Activated CD4-positive, alpha-beta memory T cell treated with anti-CD3 and anti-CD28 coated beads, Interleukin-2, amount 10 ng/mL, durations not matched to agents 7 days and 5 days (primary cell): Measurements from ENCODE around the gene TARBP1. TPM values are rescaled to one million over a fixed set of nuclear protein-coding genes. Genes with fewer than 3 reads are reported as not detected.
"Not testable (repeated sequence)": the region's sequence is repeated elsewhere in the genome, so short reads cannot be mapped to it uniquely, and the experiment has no call there.

ENCODE experiments used
- CTCF ChIA-PET: fragments of 350-600 bp; sonication (Branson Sonifier 250); formaldehyde crosslinking; loops from one replicate; lab custom pipeline; 2021; ENCODE audit warnings: antibody characterized with exemption, inconsistent platforms; lab: Charles Lee
- POLR2A ChIA-PET: fragments of 350-600 bp; sonication (Branson Sonifier 250); formaldehyde crosslinking; loops from one replicate; lab custom pipeline; 2021; ENCODE audit warnings: antibody characterized with exemption; lab: Charles Lee
- DNase-seq: peaks from one replicate; pipeline ENCODE4 v3.0.0-alpha.2; 2020
- H3K27ac Mint-ChIP-seq: one replicate; pipeline ENCODE4 v1.8.0; 2021; ENCODE audit warnings: mild to moderate bottlenecking, mixed read lengths
- H3K27me3 Mint-ChIP-seq: one replicate; pipeline ENCODE4 v1.8.0; 2021; ENCODE audit warnings: mixed read lengths
- H3K36me3 Mint-ChIP-seq: one replicate; pipeline ENCODE4 v1.8.0; 2021; ENCODE audit warnings: low read depth, mixed read lengths
- H3K4me1 Mint-ChIP-seq: one replicate; pipeline ENCODE4 v1.8.0; 2021; ENCODE audit warnings: mixed read lengths
- H3K4me3 Mint-ChIP-seq: one replicate; pipeline ENCODE4 v1.8.0; 2021; ENCODE audit warnings: mild to moderate bottlenecking, mixed read lengths
- H3K9me3 Mint-ChIP-seq: one replicate; pipeline ENCODE4 v1.8.0; 2021; ENCODE audit warnings: mixed read lengths
- total RNA-seq, 2 experiments: library from RNA; stranded (reverse); gene quantifications; one replicate each; pipeline ENCODE4 v1.2.3, GENCODE V29; 2021

The TARBP1 gene
- total RNA-seq, 2 experiments from 2014 or later: 24.8 to 25.0 TPM

DNA sequence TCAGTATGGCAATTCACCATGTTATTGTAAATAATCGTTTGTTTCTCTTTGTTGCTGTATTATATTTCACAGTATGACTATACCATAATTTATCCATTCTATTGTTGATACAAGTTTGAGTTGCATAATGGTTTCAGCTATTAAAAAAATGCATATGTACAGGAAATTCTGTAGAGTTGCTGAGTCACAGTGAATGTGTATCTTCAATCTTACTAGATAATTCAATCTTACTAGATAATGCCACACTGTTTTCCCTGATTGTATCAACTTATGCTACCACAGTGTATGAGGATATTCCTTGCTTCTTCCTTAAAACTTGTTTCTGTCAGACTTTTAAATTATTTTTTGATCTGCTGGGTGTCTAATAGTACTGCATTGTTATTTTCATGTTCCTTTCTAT is 109.2 kb downstream of the TARBP1 start:
- Mint-ChIP-seq H3K9me3 (no peaks in the 10 kb centered on the region), H3K27ac (no peak overlapping the region), H3K4me1 (peaks cover 43% of the 10 kb centered on the region), H3K36me3 (peaks cover 5% of the 10 kb centered on the region), H3K4me3 (no peak overlapping the region), H3K27me3 (no peaks in the 10 kb centered on the region)
- ChIA-PET CTCF (interaction anchor here (1.1 to 1.4 kb wide), 2 partner anchors 22 to 39 kb away, joined by 3 read pairs; no protein-coding TSS in a partner anchor), POLR2A (interaction anchor here (1.2 kb wide), 1 partner anchor 12 kb away, joined by 4 read pairs; no protein-coding TSS in a partner anchor)
- no peak for DNase-seq

DNA sequence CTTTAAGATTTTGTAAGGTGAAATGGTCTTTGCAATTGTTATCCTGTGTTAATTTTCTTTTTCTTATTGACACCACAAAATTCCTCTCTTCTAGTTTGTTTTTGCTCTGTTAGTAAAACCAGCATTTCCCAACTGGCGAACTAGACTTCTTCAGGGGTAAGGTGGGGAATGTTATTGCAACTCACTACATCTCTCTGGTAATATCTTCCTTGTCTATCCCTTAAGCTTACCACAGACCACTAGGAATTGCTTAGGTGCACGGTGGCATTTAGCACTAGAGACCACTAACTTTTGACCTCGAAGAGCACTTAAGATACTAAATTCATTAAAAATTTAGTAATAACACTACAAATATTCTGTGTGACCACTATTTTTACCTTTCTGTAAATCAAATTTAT is 109.9 kb downstream of the TARBP1 start:
- CTCF ChIA-PET: interaction anchor here (1.4 kb wide), 1 partner anchor 39 kb away, joined by 3 read pairs; no protein-coding TSS in a partner anchor
- H3K36me3 Mint-ChIP-seq: no peaks in the 10 kb centered on the region
- H3K27me3 Mint-ChIP-seq: no peaks in the 10 kb centered on the region
- no peaks in the 10 kb centered on the region for H3K9me3 Mint-ChIP-seq
- peaks cover 35% of the 10 kb centered on the region for H3K4me1 Mint-ChIP-seq
- DNase-seq: no peak
- H3K27ac Mint-ChIP-seq: no peak overlapping the region
- peak overlapping the region; percentile 32 for H3K4me3 Mint-ChIP-seq
- POLR2A ChIA-PET: interaction anchor here (1.2 kb wide), 1 partner anchor 12 kb away, joined by 4 read pairs; no protein-coding TSS in a partner anchor

DNA sequence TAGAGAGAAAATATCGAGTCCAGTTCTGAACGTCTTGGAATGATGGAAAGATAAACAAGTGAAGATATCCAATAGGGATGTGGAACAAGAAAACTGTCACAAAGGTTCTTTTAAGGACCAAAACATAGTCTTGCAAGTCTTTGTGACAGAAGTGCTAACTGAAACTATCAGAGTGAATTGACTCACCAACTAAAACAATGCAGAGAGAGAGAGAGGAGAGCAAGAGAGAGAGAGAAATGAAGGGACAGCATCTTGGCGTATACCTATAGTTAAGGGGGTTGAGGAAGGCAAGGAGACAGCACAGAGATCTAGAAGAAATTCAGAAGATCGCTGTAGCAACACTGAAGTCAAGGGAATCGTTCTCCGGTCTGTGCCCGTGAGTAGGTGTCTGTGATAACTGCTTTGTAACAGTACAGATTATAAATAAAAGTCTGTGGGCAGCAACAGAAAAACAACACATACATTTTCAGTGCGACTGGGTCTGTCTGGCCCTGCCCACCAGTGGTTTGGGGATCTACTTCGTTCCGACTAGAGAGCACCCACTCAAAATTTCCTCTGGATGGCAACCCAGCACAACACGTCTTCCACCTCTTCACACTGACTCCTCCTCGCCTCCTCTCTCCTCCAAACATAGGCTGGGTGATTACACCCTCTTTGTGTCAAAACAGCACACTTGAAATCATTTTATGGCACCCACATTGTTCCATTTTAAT is 110.5 kb downstream of the TARBP1 start:
- DNase-seq: peak; percentile 44
- POLR2A ChIA-PET: no interaction called here
- Mint-ChIP-seq H3K27ac (peak overlapping the region; percentile 38), H3K36me3 (no peaks in the 10 kb centered on the region), H3K27me3 (no peaks in the 10 kb centered on the region), H3K9me3 (no peaks in the 10 kb centered on the region), H3K4me1 (peaks cover 34% of the 10 kb centered on the region), H3K4me3 (peak overlapping the region; percentile 32)
- CTCF ChIA-PET: interaction anchor here (1.4 kb wide), 1 partner anchor 11 kb away, joined by 3 read pairs; no protein-coding TSS in a partner anchor

DNA sequence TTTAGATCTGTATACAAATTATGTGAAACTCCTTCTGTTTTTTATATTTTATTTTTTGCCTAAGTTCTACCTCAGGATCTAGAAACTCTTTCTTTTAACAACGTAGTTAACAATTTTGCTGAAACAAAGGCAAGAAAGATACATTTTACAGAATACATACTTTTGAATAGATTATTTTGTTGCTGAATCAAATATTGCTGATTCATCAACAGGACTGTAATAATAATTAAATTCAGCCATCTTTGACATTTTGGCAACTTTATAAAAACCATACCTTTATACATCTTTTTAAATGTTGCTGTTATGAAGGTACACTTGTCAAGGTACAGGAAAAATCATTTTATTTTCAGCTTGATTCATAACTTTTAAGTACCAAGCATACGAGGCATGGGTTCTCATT is 116.4 kb downstream of the TARBP1 start:
- ChIA-PET CTCF (no interaction called here), POLR2A (interaction anchor here (3.1 kb wide), 1 partner anchor 11 kb away, joined by 10 read pairs; the partner anchor contains the start of gene COA6)
- DNase-seq: no peak
- Mint-ChIP-seq H3K27me3 (peaks cover 4% of the 10 kb centered on the region), H3K4me1 (peaks cover 14% of the 10 kb centered on the region), H3K27ac (no peak overlapping the region), H3K36me3 (peaks cover 3% of the 10 kb centered on the region), H3K9me3 (no peaks in the 10 kb centered on the region), H3K4me3 (no peak overlapping the region)

GRCh38 chr1:234361102-234361603 is 117.8 kb downstream of the TARBP1 start:
- Mint-ChIP-seq H3K36me3 (peaks cover 3% of the 10 kb centered on the region), H3K27ac (no peak overlapping the region), H3K27me3 (peaks cover 4% of the 10 kb centered on the region), H3K9me3 (no peaks in the 10 kb centered on the region), H3K4me3 (no peak overlapping the region), H3K4me1 (peaks cover 15% of the 10 kb centered on the region)
- CTCF ChIA-PET: no interaction called here
- no peak for DNase-seq
- POLR2A ChIA-PET: interaction anchor here (1.2 kb wide), 1 partner anchor 12 kb away, joined by 3 read pairs; the partner anchor contains the start of gene COA6

DNA sequence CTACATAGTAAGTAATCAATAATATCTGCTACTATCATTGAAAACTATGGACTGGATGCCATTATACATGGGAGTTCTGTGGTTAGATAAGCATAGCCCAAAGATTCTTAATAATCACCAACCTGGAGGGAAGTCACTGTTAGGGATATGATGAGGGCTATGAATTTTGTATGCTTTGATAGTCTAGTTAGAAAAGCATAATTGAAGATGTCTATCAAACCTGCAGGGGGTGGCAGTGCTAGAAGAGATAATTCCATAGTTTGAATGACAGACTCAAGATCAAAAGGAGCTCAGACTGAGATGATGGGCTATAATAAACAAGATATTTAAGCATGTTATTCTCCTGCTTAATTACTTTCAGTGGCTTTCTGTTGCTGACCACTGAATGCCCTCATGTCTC is 121.1 kb downstream of the TARBP1 start:
- Mint-ChIP-seq H3K27me3 (peaks cover 9% of the 10 kb centered on the region), H3K4me1 (peaks cover 19% of the 10 kb centered on the region), H3K9me3 (no peaks in the 10 kb centered on the region), H3K36me3 (peaks cover 3% of the 10 kb centered on the region), H3K27ac (no peak overlapping the region), H3K4me3 (peak overlapping the region; percentile 81)
- ChIA-PET POLR2A (interaction anchor here (0.8 to 3.6 kb wide), 5 partner anchors 12 to 120 kb away, joined by 3 to 34 read pairs (median 4); partner anchors contain the start of gene COA6), CTCF (interaction anchor here (1.2 to 2.7 kb wide), 3 partner anchors 10 to 31 kb away, joined by 3 to 11 read pairs (median 4); partner anchors contain the start of gene COA6)
- no peak for DNase-seq

DNA sequence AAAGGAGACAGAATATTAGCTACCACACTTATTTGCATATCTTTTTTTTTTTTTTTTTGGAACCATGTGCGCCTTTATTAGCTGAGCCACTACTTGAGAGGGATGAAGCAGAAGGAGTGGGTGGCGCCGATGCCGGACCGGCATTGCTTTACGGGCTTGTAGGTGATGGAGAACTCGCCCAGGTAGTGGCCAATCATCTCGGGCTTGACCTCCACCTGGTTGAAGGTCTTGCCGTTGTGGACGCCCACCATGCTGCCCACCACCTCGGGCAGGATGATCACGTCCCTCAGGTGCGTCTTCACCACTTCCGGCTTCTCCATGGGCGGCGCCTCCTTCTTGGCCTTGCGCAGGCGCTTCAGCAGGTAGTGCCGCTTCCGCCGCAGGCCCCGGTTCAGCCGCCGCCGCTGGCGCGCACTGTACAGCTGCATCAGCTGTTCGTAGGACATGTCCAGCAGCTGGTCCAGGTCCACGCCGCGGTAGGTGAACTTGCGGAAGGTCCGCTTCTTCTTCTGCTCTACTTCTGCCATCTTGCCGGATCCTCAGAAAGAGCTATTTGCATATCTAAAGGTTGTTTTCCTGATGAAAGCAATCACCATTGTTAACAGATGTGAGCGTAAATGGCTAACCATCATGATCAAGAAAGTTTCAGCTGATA is 122.2 kb downstream of the TARBP1 start:
- ChIA-PET POLR2A (interaction anchor here (0.8 to 3.6 kb wide), 4 partner anchors 13 to 121 kb away, joined by 3 to 34 read pairs (median 4); partner anchors contain the start of gene COA6), CTCF (interaction anchor here (1.4 to 2.7 kb wide), 3 partner anchors 17 to 30 kb away, joined by 3 to 11 read pairs (median 4); partner anchors contain the start of gene COA6)
- peaks cover 13% of the 10 kb centered on the region for H3K27me3 Mint-ChIP-seq
- peak overlapping the region; percentile 70 for H3K27ac Mint-ChIP-seq
- DNase-seq: peak; percentile 66
- not testable (repeated sequence) for H3K9me3 Mint-ChIP-seq, H3K36me3 Mint-ChIP-seq
- H3K4me1 Mint-ChIP-seq: peaks cover 19% of the 10 kb centered on the region
- peak overlapping the region; percentile 81 for H3K4me3 Mint-ChIP-seq

- Mint-ChIP-seq H3K9me3 (no peaks in the 10 kb centered on the region), H3K36me3 (peaks cover 3% of the 10 kb centered on the region), H3K4me1 (peaks cover 19% of the 10 kb centered on the region), H3K4me3 (peak overlapping the region; percentile 81), H3K27me3 (peaks cover 12% of the 10 kb centered on the region), H3K27ac (peak overlapping the region; percentile 70)
- ChIA-PET POLR2A (interaction anchor here (3.6 kb wide), 1 partner anchor 18 kb away, joined by 34 read pairs; the partner anchor contains the start of gene COA6), CTCF (interaction anchor here (0.8 to 2.7 kb wide), 5 partner anchors 11 to 400 kb away, joined by 3 to 11 read pairs (median 3); no protein-coding TSS in a partner anchor)
- no peak for DNase-seq
Observed at GRCh38 chr1:234355782-234356510, 123.0 kb downstream of the TARBP1 start.

- H3K27me3 Mint-ChIP-seq: peaks cover 16% of the 10 kb centered on the region
- H3K4me1 Mint-ChIP-seq: no peaks in the 10 kb centered on the region
- POLR2A ChIA-PET: interaction anchor here (1.4 kb wide), 1 partner anchor 24 kb away, joined by 3 read pairs; the partner anchor contains the start of gene COA6
- no peak overlapping the region for H3K27ac Mint-ChIP-seq
- no peak overlapping the region for H3K4me3 Mint-ChIP-seq
- H3K36me3 Mint-ChIP-seq: no peaks in the 10 kb centered on the region
- DNase-seq: no peak
- CTCF ChIA-PET: interaction anchor here (0.6 kb wide), 1 partner anchor 22 kb away, joined by 3 read pairs; no protein-coding TSS in a partner anchor
- no peaks in the 10 kb centered on the region for H3K9me3 Mint-ChIP-seq
Observed at GRCh38 chr1:234348964-234349363, 130.0 kb downstream of the TARBP1 start.

DNA sequence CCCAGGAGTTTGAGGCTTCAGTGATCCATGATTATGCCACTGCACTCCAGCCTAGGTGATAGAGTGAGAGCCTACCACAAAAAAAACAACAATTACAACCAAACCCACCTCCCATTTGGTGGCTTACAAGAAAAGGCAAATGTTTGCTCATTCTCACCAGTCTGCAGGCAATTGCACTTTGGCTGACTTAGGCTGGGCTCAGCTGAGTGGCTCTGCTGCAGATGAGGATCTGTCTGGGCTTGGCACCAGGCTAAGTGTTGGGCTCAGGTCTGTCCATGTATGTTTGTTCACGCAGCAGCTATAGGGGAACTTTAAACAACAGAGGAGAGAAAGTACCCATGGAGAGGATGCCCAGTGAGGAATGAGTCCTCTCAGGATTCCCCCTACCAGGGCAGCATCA is 133.7 kb downstream of the TARBP1 start:
- Mint-ChIP-seq H3K4me3 (no peak overlapping the region), H3K36me3 (no peaks in the 10 kb centered on the region), H3K27me3 (peaks cover 6% of the 10 kb centered on the region), H3K27ac (no peak overlapping the region), H3K9me3 (no peaks in the 10 kb centered on the region), H3K4me1 (no peaks in the 10 kb centered on the region)
- no peak for DNase-seq
- ChIA-PET CTCF (interaction anchor here (1.4 kb wide), 1 partner anchor 22 kb away, joined by 4 read pairs; no protein-coding TSS in a partner anchor), POLR2A (no interaction called here)

GRCh38 chr1:234342774-234343173 is 136.2 kb downstream of the TARBP1 start:
- Mint-ChIP-seq H3K36me3 (no peaks in the 10 kb centered on the region), H3K27ac (no peak overlapping the region), H3K27me3 (peaks cover 4% of the 10 kb centered on the region), H3K9me3 (no peaks in the 10 kb centered on the region), H3K4me3 (no peak overlapping the region), H3K4me1 (no peaks in the 10 kb centered on the region)
- POLR2A ChIA-PET: interaction anchor here (1.4 kb wide), 1 partner anchor 31 kb away, joined by 3 read pairs; the partner anchor contains the start of gene COA6
- CTCF ChIA-PET: interaction anchor here (1.4 to 1.8 kb wide), 2 partner anchors 16 to 228 kb away, joined by 4 read pairs; no protein-coding TSS in a partner anchor
- no peak for DNase-seq
